Measurements from ENCODE around the gene SLC6A18.

Gene SLC6A18, protein sequence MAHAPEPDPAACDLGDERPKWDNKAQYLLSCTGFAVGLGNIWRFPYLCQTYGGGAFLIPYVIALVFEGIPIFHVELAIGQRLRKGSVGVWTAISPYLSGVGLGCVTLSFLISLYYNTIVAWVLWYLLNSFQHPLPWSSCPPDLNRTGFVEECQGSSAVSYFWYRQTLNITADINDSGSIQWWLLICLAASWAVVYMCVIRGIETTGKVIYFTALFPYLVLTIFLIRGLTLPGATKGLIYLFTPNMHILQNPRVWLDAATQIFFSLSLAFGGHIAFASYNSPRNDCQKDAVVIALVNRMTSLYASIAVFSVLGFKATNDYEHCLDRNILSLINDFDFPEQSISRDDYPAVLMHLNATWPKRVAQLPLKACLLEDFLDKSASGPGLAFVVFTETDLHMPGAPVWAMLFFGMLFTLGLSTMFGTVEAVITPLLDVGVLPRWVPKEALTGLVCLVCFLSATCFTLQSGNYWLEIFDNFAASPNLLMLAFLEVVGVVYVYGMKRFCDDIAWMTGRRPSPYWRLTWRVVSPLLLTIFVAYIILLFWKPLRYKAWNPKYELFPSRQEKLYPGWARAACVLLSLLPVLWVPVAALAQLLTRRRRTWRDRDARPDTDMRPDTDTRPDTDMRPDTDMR

DNA sequence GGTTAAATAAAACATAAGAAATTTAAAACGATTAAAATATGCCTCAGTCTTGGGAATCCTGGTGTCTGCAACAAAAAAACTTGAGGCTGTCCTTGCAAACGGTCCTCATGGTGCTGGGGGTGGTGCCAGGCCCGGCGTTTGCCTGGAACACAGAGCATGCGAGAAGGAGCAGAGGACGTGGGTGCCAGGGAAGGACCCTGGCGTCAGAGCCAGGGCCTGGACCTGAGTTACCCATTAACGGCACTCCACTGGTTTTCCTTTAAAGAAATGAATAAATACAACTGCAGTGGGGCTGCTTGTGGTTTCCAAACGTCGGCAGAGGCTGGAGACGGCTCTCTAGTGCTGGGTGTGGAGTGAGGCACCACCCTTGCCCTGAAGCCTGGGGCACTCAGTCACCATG lies at the start of gene SLC6A18:
Gene SLC6A18, plus strand, starts transcription at position 301 of the 400 bp plus-strand sequence. Its CDS starts 97 bp downstream, at position 398.
- DNase-seq: no peak

DNA sequence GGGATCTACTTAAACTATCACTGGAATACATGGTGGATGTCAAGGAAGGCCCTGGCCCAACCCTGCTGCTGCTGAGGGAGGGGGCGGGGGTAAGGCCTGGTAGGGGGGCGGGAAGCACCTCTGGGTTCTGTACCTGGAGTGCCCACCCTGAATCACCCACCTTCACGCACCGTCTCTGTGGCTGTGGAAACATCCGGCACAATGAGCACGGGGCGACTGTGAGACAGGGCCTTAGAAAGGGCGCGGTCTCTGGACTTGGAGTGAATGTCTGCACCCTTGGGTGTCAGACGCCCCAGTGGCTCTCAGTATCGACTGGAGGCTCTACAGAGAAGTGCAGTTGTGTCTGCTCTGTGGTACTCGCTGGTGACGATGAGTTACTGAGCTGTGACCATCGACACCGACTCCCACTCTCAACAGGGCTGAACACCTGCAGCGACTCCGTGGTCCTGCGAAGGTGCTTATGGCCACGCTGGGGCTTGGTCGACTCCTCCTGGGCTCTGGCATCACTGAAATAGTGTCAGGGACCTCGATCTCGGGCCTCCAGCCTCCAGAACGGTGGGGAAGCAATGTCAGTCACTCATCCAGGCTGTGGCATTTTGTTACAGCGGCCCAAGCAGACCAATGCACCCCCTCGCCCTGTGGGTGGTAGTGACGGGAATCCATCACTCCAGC lies 49.2 kb upstream of the SLC6A18 start:
- no peak for DNase-seq

DNA sequence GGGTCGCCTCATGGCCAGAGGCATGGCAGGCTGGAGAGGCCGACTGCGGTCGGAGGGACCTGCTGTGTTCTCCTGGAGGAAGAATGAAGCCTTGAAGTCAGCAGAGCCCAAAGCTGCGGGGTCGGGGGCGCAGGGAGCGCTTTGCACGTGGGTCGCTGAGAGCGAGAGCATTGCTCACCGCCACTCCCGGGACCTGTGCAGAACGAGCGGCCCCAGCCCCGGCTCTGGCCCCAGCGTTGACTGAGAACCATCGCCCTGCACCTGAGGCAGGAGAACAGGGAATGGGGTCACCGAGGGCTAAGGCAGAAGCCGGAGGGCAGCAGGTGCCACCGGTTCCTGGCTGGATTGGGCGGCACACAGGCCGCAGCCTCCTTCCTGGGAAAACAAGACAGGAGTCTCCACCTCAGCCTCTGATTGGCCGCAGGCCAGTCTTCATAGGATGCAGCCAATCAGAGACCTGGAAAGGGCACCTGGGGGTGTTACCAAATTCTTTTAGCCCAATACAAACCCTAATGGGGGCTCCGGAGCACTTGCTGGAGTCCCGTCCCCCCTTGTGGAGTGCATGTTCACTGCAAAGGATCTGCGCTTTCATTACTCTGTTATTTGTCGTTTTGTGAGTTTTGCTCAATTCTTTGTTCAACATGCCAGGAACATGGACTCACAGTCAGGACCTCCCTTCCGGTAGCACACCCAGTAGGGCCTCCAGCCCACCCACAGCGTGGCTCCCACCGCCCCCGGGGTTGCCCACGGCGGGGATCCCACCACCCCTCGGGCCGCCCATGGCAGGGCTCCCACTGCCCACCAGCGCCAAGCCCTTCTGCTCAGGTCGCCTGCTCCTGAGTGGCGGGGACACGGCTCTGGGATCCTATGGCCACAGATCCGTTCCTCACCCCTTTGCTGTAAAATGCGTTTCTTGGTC lies 48.4 kb upstream of the SLC6A18 start:
- DNase-seq: no peak

DNA sequence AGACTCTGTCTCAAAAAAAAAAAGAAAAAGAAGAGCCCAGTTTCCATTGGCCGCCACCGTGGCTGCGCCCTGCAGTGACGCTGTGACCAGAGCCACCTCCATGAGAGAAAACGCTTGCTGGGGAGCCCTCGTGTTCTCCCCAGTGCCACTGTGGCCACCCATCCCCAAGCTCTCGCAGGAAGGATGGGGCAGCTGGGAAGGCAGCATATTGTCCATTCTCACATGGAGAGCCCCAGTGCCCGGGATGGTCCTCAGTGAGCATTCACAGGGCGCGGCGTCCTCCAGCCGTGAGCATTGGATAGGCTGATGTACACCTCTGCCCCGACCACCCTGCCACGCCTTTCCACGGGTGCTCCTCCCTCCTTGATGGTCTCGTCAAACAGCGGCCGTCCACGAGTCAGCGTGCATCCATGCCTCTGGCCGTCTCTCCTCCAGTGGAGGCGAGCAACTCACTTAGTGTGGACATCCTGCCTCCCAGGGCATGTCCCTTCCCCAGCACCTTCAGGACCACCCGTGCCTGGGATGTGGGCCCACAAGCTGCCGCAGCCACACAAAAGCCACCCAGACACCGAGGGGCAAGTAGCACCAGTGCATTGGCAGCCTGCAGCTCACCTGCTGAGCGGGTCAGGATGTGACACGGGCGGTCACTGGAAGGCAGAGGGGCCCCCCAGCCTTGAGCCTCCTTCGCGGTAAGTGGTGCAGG lies 47.2 kb upstream of the SLC6A18 start:
- no peak for DNase-seq

DNA sequence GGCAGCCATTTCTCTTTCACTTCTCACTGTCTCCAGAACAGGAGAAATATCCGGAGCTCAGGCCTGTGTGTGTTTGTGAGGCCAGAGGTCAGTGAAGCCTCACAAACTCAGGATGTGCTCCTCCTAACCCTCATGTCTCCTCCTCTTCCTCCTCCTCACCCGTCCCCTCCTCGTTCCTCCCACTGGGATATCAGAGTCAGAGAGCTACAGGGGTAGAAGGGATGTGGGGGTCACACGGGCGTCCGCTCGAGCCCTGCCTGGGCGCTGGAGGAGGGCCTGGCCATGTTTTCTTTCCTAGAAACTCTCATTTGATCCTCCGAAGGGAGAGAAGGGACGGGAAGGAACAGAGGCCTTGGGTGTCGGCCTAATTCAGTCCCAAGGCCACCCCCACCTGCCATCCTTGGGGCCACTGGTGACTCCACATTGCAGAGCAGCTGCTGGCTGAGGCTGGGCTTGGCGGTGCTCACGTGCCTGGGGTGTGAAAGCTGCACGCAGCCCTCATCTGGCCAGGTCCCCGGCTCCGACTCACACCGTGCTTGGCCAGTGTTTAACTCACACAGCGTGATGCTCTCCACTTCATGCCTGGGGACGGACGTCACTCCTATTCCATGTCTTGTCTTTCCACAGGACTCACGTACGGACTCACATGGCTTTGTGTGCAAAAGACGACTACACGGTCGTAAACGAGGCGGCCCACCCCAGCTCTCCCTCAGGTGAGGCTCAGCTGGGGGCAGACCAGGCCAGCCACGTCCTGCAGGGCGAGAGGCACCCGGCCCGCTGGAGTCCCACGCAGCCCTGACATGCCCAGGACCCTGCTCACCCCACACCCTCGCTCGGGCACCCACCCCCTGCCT lies 46.4 kb upstream of the SLC6A18 start:
- no peak for DNase-seq

DNA sequence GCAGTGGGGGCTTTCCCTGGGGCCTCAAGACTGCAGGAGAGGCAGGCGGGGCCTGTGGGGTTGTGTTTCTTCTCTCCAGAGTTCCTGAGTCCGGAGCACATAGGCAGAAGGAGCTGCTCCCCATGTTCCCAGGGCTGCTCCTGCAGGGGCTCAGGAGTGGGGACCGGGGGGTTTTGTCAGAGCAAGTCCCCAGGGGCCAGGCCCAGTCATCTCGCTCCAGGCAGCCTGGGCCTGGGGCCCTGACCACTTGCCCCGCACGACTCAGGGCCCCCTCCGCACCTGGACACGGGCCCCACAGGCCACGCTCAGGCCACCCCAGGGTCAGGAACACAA lies 45.8 kb upstream of the SLC6A18 start:
- no peak for DNase-seq

DNA sequence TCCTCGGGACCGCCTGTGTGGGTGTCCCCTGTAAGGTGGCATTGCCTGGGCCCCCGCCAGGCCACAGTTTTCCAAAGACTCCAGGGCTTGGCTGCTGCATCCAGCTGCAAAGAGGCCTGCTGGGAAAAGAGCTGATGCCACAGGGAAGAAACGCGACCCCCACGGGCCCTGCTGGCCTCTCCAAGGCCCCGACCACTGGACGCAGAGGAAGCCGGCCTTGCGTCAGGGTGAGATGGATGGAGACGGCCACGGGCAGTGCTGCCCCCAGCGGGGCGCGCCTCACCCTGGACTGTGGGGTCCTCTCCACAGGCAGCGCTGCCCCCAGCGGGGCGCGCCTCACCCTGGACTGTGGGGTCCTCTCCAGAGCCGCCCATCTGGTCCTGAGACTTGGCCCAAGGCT lies 45.1 kb upstream of the SLC6A18 start:
- no peak for DNase-seq

DNA sequence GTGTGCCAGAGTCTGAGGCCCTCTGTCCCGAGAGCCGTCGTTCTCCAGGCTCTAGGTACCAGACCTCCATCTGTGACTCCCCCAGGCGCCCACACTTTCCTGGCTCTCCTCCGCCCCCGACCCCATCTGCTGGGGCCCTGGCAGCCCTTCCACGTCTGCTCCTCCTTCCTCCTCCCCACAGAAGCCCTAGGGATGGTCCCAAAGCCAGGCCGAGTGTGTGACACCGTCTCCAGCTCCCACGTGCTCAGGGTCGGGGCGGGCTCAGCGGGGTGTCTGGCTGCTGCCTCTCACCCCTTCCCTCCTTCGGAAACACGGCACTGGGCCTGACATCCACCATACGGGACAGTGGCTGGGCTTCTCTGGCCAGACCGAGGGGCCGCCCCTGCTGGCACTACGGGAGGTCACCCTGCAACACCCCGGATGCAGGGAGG lies 44.3 kb upstream of the SLC6A18 start:
- no peak for DNase-seq

DNA sequence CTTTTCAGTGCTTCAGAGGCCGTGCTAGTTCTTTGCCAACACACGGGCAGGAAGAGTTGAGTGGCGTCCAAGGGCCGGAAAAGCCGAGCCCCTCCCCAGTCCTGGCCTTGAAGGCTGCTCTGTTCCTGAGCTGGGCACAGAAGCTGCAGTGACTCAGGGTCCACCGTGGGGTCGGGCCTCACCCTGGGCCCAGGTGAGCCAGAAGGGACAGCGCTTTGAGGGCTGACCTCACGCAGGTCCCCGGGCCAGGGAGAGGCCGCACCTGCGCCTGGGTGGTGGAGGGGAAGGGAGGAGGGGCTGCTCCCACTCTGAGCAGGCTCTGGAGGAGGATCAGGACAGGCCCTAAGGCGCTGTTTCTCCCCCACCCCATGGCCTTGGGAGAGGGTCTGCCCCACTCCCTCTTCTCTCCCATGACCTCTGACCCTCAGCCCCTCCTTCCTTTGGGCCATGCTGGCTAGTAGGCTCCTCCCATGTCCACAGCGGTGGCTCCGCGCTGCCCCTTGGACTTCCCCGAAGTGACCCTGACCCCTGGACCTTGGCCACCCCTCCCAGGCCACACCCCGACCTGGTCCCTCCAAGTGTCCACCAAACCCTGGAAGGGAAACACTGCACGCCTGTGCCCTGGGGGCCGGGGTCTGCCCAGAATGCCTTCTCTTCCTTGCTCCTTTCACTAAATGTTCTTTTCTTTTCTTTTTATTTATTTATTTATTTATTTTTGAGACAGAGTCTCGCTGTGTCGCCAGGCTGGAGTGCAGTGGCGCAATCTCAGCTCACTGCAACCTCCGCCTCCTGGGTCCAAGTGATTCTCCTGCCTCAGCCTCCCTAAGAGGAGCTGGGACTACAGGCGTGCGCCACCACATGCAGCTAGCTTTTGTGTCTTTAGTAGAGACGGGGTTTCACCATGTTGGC lies 43.5 kb upstream of the SLC6A18 start:
- DNase-seq: no peak

DNA sequence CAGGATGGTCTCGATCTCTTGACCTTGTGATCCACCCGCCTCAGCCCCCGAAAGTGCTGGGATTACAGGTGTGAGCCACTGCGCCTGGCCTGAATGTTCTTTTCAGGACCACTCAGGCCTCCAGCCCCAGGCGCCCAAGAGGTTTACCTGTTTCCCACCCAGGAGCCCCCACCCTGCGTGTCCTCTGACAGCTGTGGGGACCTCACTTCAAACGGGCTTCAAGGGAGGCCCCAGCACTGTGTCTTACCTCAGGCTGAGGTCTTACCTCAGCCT lies 42.9 kb upstream of the SLC6A18 start:
- DNase-seq: no peak

DNA sequence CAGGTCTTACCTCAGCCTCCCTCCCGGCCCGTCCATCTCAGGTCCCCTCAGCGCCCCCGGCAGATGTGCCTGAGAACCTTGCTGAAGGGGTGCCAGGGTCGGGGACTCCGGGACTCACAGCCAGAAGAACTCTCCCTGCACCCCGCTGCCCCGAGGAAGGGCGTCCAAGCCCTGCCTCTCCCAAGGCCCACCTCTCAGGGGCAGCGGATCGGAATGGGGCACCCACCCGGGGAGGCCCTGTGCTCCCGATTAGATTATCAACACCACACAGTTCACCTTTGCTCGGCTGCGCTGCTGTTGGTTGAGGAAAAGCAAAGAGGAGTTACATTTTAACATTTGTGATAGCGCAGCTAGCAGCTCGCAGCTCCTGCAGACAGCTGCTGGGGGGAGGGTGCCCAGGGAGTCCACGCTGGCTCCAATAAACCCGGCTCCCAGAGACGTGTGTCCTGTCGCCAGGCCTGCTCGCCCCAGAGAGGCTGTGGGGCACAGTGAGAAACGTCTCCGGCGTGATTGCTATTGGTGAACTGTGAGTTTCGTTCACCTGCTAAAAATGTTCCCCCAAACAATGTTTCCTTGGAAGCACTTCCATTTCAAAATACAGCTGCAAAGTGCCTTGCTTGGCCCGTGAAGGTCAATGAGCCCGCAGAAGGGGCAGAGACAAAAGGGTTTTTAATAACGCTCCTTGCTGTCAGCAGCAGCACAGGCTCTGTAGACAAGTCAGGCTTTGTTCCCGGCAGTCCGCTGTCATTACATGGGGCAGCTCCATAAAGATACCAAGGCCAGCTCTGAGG lies 42.4 kb upstream of the SLC6A18 start:
- no peak for DNase-seq

DNA sequence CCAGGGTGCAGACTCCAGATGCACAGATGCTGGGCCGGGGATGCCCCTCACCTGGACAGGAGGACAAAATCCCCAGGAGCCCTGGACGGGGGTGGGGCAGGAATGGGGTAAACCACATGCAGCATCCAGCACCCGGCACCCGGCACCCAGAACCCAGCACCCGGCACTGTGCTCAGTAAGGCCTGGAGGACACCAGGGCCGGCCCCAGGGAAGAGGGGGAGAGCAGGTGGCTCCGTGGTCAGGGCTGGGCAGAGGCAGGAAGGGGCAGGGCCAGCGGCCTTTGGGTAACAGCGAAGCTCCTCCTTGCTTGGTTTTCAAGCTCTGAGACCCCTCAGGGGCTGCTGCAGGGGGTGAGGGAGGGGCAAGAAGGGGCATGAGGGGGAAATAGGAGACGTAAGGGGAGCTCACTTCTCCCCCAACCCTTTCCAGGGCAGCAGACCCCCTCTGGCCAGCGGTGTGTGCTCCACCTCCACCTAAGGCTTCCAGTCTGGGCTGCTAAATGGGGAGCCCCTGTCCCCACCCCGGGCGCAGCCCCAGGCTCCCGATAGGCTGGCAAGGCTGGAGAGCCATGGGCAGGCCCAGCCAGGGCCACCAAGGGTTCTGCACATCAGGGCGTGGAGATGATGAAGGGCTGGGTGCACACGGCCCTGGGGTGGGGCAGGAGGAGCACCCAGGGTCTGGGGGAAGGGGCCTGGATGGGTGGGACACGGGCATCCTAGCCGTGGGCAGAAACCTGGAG lies 41.6 kb upstream of the SLC6A18 start:
- DNase-seq: no peak

DNA sequence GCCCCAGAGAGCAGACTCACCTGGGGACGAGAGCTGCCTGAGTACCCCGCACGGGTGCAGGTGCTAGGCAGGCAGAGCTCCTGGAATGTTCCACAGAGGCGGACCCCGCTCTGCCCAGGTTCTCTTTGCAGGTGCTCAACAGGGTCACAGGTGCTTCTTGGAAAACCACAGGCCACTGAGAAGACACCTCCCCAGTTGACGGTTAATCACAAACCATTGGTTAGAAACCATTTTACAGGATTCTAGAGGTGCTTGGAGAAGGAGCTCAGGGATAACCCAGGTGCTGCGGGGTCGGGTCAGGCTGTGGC lies 41.1 kb upstream of the SLC6A18 start:
- no peak for DNase-seq

DNA sequence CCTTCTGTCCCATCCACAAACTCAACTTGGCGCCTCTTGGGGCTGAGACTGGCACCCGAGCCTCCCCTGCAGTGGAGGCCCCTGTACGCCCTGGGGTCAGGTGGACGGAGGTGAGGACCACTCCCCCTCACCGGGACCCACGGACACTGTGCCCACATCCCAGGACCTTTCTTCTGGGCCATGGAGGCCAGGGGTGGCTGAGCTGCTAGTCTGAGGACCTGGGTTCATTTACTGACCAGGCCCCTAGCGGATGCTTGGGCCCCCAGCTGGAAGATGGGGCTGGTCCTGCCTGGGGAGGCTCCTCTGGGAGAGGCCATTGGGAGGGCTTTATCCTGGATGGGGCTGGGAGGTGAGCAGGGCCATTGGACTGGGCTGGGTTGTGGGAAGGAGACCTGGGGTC lies 40.7 kb upstream of the SLC6A18 start:
- DNase-seq: no peak

DNA sequence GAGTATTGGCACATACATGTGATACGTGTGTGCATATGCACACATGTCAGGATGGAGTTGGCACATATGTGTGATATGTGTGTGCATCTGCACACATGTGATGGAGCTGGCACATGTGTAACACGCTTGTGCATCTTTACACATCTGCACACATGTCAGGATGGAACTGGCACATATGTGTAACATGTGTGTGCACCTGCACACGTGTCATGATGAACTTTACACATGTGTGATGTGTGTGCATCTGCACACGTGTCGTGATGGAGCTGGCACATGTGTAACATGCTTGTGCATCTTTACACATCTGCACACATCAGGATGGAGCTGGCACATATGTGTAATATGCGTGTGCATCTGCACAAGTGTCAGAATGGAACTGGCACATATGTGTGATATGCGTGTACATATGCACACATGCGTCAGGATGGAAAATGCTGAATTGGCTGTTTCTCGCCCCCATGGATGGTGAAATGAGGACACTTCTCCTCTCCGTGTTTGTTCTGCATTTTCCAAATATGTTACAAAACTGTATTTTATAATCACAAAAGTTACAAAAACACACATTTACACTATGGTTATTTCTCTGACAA lies 40.0 kb upstream of the SLC6A18 start:
- no peak for DNase-seq

DNA sequence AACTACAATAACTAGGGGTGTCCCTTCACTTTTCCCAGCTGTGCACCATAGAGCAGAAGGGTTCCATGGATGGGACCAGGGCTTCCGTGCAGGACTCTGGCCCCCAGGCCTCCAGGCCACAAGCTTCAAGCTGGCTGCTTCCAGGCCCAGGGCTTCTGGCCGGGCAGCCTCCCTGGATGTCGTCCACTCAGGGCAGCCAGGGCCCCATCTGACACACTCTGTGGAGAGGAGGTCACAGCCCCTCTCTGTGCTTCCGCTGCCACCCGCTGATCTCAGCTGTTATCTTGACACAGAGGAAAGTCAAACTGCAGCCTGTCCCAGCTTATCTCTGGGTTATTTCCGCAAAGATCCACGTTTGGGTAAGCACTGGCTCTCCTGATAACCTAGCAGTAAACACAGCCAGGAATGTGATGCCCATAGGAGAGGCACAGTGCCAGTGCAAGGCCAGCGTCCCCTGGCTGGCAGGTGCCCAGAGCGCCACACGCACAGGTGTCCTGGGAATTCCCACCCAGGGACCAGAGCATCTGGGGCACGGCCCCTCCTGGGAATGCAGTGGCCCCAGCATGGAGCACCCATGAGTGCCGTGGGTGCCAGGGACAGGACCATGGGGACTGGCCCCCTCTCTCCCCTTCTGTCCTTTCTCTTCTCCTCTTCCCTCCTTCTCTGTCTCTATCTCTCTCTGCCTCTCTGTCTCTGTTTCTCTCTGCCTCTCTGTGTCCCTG lies 39.4 kb upstream of the SLC6A18 start:
- no peak for DNase-seq

DNA sequence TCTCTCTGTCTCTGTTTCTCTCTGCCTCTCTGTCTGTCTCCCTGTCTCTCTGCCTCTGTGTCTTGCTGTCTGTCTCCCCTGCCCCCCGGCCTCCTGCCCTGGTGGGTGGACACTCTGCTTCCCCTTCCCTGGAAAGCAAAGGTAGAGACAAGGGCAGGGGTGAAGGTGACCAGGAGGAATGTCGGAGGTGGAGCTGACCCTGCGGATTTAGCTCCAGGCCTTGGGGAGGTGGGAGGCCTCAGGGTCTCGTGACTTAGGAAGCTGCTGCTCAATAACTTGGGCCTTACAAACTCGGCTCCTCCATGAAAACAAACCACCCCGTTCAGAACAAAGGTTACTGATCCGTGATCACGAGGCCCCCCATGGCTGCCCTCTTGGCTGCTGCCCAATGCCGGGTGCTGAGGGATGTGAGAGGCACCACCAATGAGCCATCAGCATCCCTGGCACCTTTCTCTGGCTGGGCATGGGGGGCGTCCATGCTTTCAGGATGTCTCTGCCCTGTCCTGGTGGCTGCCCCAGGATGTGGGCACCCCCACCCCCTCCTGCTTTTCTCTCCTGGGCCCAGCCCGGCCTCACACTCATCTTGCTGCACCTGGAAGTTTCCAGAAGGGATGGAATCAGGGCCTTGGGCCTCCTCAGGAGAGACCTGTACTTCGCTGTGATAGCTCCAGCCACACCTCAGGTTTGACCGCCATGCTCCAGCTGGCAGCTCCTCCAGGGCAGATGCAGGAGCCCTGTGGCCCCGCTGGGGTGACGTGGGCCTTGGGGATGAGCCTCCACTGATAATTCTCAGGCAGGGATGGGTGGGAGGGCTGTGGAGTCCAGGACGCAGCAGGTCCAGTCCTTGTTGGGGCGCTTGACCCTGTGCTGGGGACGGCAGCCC lies 38.6 kb upstream of the SLC6A18 start:
- DNase-seq: no peak

Data from femur (tissue), 1 donor.